T-helper 2 cell treated with Interferon-gamma antibody and Interleukin-4, amounts not matched to agents 100 ng/mL and 5 ng/mL, for 36 hours (primary cell): ENCODE results near the gene RNF144B. TPM values are rescaled to one million over a fixed set of nuclear protein-coding genes. Genes with fewer than 3 reads are reported as not detected.
"Not testable (repeated sequence)": the region's sequence is repeated elsewhere in the genome, so short reads cannot be mapped to it uniquely, and the experiment has no call there.

Experiments
- intact Hi-C: fragments of 100-400 bp; cut with micrococcal nuclease; formaldehyde crosslinking; loops from one replicate; pipeline ENCODE4 v1.15.1; 2023
- total RNA-seq: library from RNA; stranded (reverse); gene quantifications from 2 replicates; pipeline ENCODE4 v1.2.3, GENCODE V29; 2022

RNF144B gene
- total RNA-seq, 1 donor from 2014 or later: 2.1 TPM

DNA sequence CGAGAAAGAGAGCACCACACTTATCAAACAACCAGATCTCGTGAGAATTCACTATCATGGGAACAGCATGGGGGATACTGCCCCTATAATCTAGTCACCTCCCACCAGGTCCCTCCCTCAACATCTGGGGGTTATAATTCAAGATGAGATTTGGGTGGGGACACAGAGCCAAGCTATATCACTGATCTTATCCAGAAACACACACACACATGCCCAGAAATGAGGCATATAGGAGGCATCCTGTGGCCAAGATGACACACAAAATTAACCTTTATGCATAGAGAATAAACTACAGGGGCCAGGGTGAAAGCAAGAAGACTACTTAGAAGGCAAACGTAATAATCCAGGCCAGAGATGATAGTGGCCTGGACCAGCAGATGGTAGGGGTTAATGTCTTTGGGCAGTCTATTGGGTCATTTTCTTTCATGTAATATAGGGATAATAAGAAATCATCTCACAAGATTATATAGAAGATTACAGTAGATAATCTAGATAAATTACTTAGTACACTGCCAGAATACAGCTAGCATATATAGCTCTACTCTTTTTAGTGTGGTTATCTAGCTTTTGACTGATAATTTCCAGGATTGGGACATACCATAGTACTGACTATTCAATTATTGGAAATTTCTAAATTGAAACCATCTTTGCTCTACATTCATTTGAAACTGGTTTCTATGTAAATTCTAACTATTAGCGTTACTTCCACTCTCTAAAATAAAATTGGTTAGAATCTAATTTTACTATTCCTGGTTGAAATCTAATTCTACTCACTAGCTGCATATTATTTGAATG is 20.0 kb downstream of the RNF144B start:
- intact Hi-C loops: no loop called here

DNA sequence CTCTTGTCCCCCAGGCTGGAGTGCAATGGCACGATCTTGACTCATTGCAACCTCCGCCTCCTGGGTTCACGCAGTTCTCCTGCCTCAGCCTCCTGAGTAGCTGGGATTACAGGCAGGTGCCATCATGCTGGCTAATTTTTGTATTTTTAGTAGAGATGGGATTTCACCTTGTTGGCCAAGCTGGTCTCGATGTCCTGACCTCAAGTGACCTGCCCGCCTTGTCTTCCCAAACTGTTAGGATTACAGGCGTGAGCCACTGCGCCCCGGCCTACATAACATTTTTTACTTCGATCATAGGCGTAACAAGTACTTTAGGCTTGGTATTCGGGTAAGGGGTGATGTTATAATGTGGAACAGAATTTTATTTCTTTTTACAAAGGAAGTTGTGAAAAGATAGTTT is 22.5 kb downstream of the RNF144B start:
- intact Hi-C loops: not testable (repeated sequence)

DNA sequence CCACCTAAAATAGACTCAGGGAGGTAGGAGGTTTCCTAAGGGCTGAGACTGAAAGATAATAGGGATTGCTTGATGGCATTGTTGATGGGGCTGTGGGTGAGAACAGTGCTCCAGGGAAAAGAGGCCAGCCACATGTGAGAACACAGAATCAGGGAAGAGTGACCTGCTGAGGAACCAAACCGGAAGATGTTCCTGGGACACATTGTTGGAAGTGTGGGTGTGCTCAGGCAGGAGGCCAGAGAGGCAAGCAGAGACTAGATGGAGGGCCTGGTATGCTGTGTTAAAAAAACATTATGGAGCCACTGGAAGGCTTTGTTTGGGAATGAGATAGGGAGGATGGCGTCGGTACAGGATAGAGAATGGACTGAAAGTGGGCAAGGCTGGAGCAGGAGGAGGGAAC is 23.3 kb downstream of the RNF144B start:
- intact Hi-C loops: no loop called here

DNA sequence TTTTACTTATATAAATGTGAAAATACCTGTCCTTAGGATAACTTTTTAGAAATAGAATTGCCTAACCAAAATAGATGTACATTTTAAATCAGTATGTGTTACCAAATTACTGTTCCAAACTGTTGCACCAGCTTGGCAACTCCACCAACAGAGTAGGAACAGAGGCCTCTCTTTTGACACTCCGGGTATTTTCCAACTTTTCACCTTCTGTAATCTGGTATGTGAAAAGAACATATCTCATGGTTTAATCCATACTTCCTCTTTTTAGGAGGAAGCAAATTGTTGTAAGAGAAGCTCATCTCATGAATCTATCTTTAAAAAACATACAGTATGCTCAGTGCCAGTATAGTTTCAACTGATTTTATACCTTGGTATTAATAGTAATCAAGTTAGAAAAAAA is 24.9 kb downstream of the RNF144B start:
- intact Hi-C loops: no loop called here

DNA sequence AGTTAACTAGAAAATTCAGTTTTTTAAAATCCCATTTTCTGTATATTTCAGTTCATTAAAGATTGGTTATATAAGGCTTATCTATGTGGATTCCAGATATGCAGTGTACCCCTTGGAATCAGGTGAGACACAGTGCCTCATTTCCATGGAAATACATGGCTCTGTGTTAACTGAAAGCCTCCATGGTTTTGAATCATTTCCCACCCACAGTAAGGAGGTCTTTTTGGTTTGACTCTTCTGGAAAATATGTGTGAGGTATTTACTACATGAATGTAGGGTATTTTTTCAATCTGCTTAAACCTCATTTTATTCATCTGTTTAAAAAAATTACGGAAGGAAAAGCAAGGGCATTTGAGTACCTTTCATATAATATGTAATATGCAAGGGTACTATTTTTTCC is 25.5 kb downstream of the RNF144B start:
- intact Hi-C loops: no loop called here

DNA sequence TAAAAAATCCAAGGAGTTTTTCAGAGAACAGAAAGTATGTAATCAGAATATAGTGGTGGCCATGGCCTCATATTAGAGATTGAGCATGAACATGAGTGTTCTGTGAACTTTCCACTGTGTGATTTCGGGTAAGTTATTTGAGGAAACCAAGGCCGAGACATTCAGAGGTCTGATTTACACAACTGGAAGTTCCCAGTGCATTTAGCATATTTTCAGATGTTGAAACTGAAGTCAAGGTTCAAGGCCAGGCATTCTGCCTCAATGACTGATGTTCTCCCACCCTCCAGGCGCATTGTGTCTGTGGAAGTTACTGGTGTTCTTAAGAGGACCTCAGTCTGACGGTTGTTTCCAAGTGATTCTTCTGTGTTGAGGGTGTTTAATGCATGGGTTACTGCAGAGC is 26.2 kb downstream of the RNF144B start:
- intact Hi-C loops: no loop called here

DNA sequence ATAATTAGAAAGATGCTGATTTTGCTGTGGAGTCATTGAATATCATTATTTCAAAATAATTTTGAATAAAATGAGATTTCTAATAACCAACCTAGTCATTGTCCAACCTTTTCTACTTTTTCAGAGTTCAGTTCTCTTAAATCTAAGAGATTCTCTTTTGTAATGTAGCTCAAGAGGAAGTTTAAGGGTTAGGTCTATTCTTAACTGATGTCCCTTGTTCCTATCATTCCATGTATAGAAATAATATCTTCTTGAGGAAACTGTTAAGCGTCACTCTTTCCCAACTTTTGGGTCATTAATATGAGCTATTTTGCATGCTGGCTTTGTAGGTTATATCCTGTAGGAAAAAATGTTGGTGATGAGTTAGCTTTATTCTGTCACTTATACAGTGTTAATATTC is 27.0 kb downstream of the RNF144B start:
- intact Hi-C loops: no loop called here

DNA sequence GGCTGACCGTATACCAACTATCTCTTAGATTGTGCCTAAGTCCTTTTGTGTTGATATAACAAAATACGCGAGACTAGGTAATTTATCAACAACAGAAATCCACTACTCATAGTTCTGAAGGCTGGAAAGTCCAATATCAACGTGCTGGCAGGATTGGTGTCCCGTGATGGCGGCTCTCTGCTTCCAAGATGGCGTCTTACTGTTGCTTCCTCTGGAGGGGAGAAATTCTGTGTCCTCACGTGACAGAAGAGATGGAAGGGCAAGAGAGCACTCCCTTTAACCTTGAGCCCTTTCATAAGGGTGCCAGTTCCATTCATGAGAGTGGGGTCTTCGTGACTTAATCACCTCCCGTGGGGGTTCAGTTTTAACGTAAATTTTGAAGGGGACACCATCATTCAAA is 28.1 kb downstream of the RNF144B start:
- intact Hi-C loops: no loop called here

DNA sequence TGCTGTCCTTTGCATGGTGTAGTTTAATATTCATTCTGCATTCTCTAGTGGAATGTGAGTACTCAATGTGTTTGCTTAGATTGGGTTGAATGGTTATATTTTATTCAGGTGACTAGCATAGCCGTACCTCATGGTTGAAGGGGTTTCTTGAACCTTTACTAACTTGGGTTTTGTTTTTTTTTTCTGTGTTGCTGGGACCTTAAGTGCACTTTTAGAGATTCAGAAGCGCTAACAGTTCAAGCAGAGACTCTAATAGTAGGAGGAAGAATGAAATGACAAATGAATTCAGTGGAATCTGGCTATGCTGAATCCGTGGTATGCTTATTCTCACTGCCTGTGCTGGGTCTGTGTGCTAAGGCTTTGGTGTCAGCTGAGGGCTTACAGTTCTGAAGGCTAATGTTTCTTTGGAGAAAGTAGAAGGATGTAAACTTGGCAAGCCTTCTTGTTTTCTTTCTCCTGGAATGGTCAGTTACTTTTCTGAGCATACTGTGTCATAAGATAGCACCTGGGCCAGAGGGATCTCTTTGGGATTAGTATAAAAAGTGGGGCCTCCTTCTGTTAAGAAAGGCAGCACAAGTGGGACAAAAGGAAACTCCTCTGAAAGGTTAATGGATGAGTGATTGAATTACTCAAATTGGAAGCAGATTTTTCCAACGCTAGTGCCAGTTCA is 28.7 kb downstream of the RNF144B start:
- intact Hi-C loops: no loop called here

DNA sequence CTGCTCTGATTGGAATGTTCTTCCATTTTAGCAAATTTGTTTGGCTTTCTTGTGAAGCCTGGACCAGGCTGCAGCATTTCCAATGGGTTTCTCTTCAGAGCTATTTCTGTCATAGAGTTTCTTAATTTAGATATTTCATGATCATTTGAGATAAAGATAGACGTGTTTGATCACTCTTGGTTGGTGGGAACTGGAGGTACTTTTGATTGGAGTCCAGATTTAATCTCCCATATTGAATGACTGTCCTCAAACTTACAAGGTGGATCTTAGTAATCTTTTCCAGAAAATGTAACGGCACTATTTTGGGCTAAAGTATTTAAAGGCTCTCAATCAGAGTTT is 29.2 kb downstream of the RNF144B start:
- intact Hi-C loops: no loop called here

DNA sequence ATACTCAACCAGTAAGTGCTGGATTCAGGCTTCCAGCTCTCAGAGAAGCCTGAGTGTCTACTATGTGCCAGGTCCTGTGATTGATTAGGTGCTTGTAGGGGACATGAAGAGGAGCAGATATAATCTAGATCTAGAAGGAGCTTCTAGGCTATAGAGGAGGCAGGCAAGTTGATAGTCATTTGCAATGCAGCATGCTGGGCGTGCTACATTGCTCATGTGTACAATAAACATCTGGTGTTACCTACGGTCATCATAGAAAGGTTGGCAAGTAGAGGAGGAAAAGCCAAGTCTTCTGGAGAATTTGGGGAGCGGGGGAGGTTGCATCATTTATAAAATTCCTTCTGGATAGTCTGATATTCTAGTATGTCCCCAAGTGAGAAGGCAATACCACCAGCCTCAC is 33.2 kb downstream of the RNF144B start:
- intact Hi-C loops: no loop called here

DNA sequence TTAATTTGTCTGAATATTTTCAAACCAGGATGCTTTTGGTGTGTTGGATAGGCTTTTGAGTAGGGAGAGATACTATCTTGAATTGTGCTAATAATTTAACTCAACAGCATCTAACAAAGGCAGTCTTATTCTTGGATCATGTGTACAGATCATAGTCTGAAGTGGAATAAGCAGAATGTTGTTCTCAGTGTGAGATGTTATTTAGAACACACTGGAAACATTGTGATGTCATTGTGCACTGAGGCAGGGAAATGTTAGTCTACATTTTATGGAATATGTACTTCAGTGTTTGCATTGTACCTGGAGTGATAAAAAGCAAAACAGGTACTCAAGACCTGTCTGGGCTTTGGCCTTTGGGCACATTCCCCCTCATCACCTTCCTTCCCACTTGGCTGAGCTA is 35.0 kb downstream of the RNF144B start:
- intact Hi-C loops: no loop called here

DNA sequence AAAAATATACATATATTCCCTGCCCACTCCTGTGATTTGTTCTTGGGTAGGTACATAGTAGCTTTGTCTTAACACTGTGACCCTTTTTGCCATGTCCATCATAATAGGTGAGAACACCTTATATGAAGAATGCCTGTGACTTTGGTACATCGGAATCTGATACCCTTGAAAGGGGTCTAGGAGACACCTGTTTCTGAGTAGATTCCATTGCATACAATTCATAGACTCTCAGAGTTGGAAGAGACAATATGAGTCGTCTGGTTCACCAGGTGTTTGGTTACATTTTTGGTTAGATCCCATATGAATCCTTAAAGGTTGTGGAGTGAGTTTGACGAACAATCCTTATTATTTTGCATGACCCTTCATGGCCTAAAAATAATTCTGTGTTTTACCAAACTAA is 36.3 kb downstream of the RNF144B start:
- intact Hi-C loops: no loop called here

DNA sequence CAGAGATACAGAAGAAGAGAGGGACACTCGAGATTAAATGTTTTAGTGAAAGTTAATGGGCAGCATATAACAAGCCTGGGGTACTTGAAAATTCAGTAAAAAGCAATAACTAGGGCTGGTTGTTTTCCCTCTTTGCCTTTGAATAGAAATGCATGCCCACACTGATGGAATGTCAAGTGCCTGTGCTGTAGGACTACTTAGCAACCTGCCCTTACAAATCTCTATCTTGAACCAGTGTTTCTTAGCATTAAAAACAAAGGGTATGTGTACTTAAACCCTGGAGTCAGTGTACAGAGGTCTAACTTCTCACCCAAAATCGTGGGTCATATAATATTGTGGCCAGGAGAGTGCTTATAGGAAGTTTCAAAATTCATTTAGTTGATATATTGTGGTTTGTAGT is 37.1 kb downstream of the RNF144B start:
- intact Hi-C loops: no loop called here

DNA sequence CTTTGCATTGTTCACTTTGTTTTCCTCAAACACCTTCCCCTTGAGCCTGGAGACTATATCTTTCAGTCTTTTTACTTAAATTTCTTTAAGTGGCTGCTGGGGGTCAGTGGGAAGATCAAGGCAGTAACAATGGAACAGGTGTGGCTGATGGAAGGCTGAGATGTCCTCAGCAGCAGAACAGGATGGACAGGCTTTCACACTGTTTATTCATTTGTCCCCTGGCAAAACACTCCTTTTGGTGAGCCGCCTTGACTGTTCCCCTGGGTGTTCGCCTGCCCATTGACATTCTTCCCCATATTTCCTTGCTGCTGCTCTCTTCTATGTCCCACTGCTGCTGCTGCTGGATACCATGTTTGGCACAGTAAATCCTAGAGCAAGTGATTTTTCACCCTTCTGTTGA is 38.1 kb downstream of the RNF144B start:
- intact Hi-C loops: no loop called here

DNA sequence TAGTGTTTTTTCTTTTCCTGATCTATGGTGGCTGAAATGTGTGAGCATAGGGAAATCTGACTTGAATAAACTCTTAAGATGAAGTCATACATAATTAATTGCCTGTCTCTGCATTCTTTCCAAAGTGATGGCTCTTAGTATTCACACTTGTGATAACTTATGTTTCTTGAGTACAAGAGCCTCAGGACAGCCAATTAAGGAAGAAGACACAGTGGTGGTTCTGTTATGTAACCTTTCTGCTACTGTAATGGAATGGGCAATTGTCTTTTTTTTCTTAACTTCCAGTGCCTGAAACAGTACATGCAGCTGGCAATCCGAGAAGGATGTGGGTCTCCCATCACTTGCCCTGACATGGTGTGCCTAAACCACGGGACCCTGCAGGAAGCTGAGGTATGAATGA is 40.1 kb downstream of the RNF144B start:
- intact Hi-C loops: no loop called here

DNA sequence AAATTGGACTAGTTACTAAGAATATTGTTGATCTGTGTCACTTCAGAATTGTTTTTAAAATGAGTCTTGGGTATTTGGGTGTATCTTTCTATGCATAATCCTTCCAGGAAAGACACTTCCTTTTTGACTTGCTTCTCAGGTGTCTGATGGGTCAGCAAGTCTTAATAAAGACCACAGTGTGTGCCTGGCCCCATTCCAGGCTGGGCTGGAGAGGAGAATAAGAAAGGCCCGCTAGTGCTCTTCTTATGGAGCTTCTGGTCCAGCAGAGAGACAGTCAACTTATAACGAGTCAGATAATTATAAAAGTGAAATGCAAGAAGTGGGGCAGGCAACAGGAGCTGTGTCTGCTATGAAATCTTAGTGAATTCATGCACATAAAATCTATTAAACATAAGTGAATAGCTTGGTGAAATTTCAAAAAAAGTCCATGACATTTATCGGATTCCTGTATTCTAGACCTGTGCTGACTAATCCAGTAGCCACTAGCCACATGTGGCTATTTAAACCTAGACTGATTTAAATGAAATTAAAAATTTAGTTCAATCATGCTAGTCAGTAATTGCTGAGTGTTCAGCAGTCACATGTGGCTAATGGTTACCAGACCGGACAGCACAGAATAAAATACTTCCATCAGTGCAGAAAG is 42.6 kb downstream of the RNF144B start:
- intact Hi-C loops: no loop called here

DNA sequence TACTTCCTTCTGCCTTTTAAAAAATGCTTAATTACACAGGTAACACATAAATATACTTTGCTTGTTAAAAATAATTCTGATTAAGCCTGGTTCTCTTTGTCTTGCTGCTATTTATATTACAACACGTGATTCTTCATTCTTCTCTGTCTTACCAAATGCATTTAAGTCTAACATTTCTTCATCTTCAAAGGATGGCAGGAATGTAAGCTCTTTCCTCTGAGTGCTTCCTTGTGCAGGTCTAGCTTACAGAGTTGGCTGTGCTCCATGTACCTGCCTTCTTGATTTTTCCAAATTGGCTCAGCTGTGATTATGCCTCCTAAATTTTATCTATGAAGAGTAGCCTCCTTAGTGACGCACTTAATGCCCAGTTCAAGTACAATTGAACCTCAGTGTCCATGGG is 44.4 kb downstream of the RNF144B start:
- intact Hi-C loops: no loop called here

DNA sequence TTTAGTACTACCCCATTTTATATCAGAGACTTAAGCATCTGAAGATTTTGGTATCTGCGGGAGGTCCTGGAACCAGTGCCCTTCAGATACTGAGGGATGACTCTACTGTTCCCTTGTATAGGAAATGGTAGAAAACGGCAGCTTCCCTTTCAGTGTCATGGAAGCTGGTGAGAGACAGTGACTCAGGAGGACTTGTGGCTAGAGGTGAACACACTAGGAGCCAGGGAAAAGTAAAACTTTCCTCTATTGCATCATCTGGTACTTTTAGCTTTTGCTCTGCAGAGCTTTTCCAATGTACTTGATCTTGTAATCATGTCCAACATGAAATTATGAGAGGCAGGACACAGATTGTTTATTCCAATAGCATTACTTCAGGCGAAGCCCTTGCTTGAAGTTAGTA is 45.0 kb downstream of the RNF144B start:
- intact Hi-C loops: no loop called here

DNA sequence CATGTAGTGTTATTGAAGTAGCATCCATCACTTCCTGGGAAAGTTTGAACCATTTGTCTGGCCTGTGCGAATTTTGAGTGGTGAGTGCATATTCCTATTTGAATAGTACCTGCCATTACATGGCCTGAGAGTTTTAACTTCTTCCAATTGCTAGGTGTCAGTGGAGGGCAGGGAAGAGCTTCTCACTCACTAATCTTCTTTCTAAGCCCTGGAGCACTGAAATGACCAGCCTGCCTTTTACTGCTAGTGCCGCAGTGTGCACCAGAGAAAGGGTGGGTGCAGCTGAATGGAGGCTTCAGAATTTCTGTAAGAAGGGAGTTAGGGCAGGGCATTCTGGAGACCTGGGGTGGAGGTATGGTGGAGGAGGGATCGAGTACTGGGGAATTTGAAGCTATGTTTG is 45.5 kb downstream of the RNF144B start:
- intact Hi-C loops: no loop called here

DNA sequence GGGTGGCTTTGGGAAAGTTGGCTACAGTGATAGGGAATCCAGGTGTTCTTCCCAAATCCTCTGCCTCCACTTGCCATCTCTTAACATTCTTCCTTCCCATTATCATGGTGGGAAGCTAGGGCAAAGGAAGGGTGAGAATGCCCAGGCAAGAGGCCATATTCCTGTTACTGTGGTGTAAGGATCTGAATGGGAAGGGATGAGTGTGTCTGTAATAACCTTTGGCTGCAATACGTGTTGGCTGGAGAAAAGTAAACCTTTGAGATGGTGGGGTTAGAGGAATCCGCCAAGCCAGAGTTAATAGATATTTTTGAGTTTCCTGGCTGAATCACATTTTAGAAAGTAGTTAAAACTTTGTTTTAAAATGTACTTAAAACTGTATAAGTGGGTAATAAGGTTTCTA is 45.9 kb downstream of the RNF144B start:
- intact Hi-C loops: no loop called here

DNA sequence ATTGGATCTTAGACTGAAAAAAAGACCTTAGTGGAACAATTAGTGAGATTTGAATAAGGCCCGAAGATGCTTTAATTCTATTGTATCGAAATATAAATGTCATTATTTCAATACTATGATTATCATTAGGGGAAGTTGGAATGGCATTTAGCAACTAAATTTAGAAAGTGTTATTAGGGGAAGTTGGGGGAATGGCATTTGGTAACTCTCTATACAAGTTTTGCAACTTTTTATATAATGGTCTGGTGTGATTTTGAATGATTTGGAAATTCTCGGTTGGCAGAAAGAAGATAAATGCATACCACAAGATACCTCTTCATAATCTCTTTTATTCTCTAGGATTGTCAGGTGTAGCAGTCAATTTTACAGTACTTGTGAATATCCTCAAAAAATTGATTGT is 49.2 kb downstream of the RNF144B start:
- intact Hi-C loops: no loop called here

DNA sequence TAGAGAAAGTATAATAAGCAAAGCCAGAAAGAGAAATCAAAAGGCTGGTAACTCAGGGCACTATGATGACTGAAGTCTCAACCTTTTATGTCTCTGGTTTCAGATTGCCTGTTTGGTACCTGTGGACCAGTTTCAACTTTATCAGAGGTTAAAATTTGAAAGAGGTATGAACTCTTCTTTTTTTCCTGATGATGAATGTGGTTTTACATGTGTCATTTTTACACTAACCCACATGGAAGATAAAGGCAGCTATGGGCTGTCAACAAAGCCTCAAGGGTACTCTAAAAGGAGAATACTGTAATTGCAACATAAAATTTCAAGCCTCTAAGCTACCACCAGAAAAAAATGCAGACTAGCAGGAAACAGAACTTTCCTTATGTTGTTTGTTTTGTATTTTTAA is 52.4 kb downstream of the RNF144B start:
- intact Hi-C loops: no loop called here
